ENCODE measurements around the gene F13B.

F13B gene

GRCh38 chr1:197081117-197081753, 14.2 kb upstream of the F13B start:
- TF ChIP-seq POLR2A (IDR thresholded peaks at IDR 0.05; ENCODE audit: low read depth, low read length) = no peak
- no peak for TF ChIP-seq TAF1 (IDR thresholded peaks at IDR 0.05; ENCODE audit: borderline replicate concordance, low read depth, low read length)
- TF ChIP-seq POLR2AphosphoS5 (IDR thresholded peaks at IDR 0.05; ENCODE audit: low read depth, low read length) = no peak
- FAIRE-seq (no peak), DNase-seq (ENCODE audit: insufficient read length) (no peak)

GRCh38 chr1:197080323-197080722, 13.3 kb upstream of the F13B start:
- FAIRE-seq (no peak), DNase-seq (ENCODE audit: insufficient read length) (no peak)
- TF ChIP-seq TAF1 (IDR thresholded peaks at IDR 0.05; ENCODE audit: borderline replicate concordance, low read depth, low read length) (no peak), POLR2AphosphoS5 (IDR thresholded peaks at IDR 0.05; ENCODE audit: low read depth, low read length) (no peak), POLR2A (IDR thresholded peaks at IDR 0.05; ENCODE audit: low read depth, low read length) (no peak)

GRCh38 chr1:197076585-197076984, 9.5 kb upstream of the F13B start:
- no peak for FAIRE-seq
- no peak for TF ChIP-seq POLR2AphosphoS5 (IDR thresholded peaks at IDR 0.05; ENCODE audit: low read depth, low read length)
- TF ChIP-seq POLR2A (IDR thresholded peaks at IDR 0.05; ENCODE audit: low read depth, low read length) = no peak
- TF ChIP-seq TAF1 (IDR thresholded peaks at IDR 0.05; ENCODE audit: borderline replicate concordance, low read depth, low read length) = no peak
- DNase-seq (ENCODE audit: insufficient read length) = no peak

GRCh38 chr1:197073978-197074377, 6.9 kb upstream of the F13B start:
- no peak for DNase-seq (ENCODE audit: insufficient read length)
- FAIRE-seq = no peak
- TF ChIP-seq POLR2AphosphoS5 (IDR thresholded peaks at IDR 0.05; ENCODE audit: low read depth, low read length) (no peak), POLR2A (IDR thresholded peaks at IDR 0.05; ENCODE audit: low read depth, low read length) (no peak), TAF1 (IDR thresholded peaks at IDR 0.05; ENCODE audit: borderline replicate concordance, low read depth, low read length) (no peak)

- FAIRE-seq (no peak), DNase-seq (ENCODE audit: insufficient read length) (no peak)
- TF ChIP-seq POLR2AphosphoS5 (IDR thresholded peaks at IDR 0.05; ENCODE audit: low read depth, low read length) = no peak
- TF ChIP-seq POLR2A (IDR thresholded peaks at IDR 0.05; ENCODE audit: low read depth, low read length) = no peak
- TF ChIP-seq TAF1 (IDR thresholded peaks at IDR 0.05; ENCODE audit: borderline replicate concordance, low read depth, low read length) = no peak
These were observed 378 bp upstream of the F13B start for GRCh38 chr1:197067457-197067818.

GRCh38 chr1:197066277-197066676, 783 bp downstream of the F13B start:
- no peak for TF ChIP-seq POLR2A (IDR thresholded peaks at IDR 0.05; ENCODE audit: low read depth, low read length)
- FAIRE-seq (no peak), DNase-seq (ENCODE audit: insufficient read length) (no peak)

GRCh38 chr1:197065559-197065958, 1.5 kb downstream of the F13B start:
- no peak for FAIRE-seq
- no peak for DNase-seq (ENCODE audit: insufficient read length)
- TF ChIP-seq POLR2AphosphoS5 (IDR thresholded peaks at IDR 0.05; ENCODE audit: low read depth, low read length) = no peak
- no peak for TF ChIP-seq TAF1 (IDR thresholded peaks at IDR 0.05; ENCODE audit: borderline replicate concordance, low read depth, low read length)
- TF ChIP-seq POLR2A (IDR thresholded peaks at IDR 0.05; ENCODE audit: low read depth, low read length) = no peak

GRCh38 chr1:197063212-197063611, 3.8 kb downstream of the F13B start:
- TF ChIP-seq POLR2A (IDR thresholded peaks at IDR 0.05; ENCODE audit: low read depth, low read length) (no peak), POLR2AphosphoS5 (IDR thresholded peaks at IDR 0.05; ENCODE audit: low read depth, low read length) (no peak), TAF1 (IDR thresholded peaks at IDR 0.05; ENCODE audit: borderline replicate concordance, low read depth, low read length) (no peak)
- no peak for DNase-seq (ENCODE audit: insufficient read length)
- no peak for FAIRE-seq

- TF ChIP-seq TAF1 (IDR thresholded peaks at IDR 0.05; ENCODE audit: borderline replicate concordance, low read depth, low read length) = no peak
- no peak for TF ChIP-seq POLR2AphosphoS5 (IDR thresholded peaks at IDR 0.05; ENCODE audit: low read depth, low read length)
- FAIRE-seq (no peak), DNase-seq (ENCODE audit: insufficient read length) (no peak)
These were observed 4.4 kb downstream of the F13B start for GRCh38 chr1:197062692-197063091.

GRCh38 chr1:197049100-197049499, 18.0 kb downstream of the F13B start:
- no peak for TF ChIP-seq POLR2AphosphoS5 (IDR thresholded peaks at IDR 0.05; ENCODE audit: low read depth, low read length)
- no peak for TF ChIP-seq POLR2A (IDR thresholded peaks at IDR 0.05; ENCODE audit: low read depth, low read length)
- TF ChIP-seq TAF1 (IDR thresholded peaks at IDR 0.05; ENCODE audit: borderline replicate concordance, low read depth, low read length) = no peak
- DNase-seq (ENCODE audit: insufficient read length) (no peak), FAIRE-seq (no peak)

GRCh38 chr1:197042676-197043341, 24.3 kb downstream of the F13B start:
- TF ChIP-seq TAF1 (IDR thresholded peaks at IDR 0.05; ENCODE audit: borderline replicate concordance, low read depth, low read length) = no peak
- no peak for TF ChIP-seq POLR2AphosphoS5 (IDR thresholded peaks at IDR 0.05; ENCODE audit: low read depth, low read length)
- TF ChIP-seq POLR2A (IDR thresholded peaks at IDR 0.05; ENCODE audit: low read depth, low read length) = no peak
- no peak for FAIRE-seq
- DNase-seq (ENCODE audit: insufficient read length) = no peak

GRCh38 chr1:197041486-197042353, 25.3 kb downstream of the F13B start:
- TF ChIP-seq POLR2AphosphoS5 (IDR thresholded peaks at IDR 0.05; ENCODE audit: low read depth, low read length) (no peak), TAF1 (IDR thresholded peaks at IDR 0.05; ENCODE audit: borderline replicate concordance, low read depth, low read length) (no peak), POLR2A (IDR thresholded peaks at IDR 0.05; ENCODE audit: low read depth, low read length) (no peak)
- peak; percentile 38 for FAIRE-seq
- DNase-seq (ENCODE audit: insufficient read length) = no peak

Measured in GM12892 (cell line).